ENCODE measurements around the gene LGALS7B. TPM values are rescaled to one million over a fixed set of nuclear protein-coding genes. Genes with fewer than 3 reads are reported as not detected.
A peak's percentile ranks its signal among the peaks of the same experiment; 100 is the strongest.
"Not testable (repeated sequence)": the region's sequence is repeated elsewhere in the genome, so short reads cannot be mapped to it uniquely, and the experiment has no call there.

Gene LGALS7B
- total RNA-seq, 1 donor from 2014 or later = not detected

DNA sequence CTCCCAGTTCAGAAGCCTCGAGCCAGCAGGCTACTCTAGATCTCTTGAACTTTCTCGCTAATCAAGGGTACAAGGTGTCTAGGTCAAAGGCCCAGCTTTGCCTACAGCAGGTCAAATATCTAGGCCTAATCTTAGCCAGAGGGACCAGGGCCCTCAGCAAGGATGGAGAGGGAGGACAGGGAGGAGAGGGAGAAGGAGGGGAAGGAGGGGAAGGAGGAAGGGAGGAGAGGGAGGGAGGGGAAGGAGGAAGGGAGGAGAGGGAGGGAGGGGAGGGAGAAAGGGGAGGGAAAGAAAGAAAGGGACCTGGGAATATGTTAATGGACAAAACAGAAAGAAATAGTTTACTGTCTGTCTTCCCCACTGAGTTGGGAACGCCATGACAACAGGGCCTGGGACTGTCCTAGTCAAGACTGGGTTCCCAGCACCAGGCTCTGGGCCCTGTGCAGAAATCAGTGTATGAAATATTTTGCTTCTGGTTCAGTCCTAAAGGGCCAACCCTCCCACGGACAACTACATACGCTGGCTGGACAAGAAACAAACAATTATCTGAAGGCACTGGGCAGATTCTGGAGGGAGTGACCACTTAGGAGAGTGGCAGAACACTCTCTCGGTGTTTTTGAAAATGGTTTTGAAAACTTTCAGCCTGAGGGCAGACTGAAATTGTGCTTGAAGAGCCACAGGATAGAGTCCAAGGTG, 38.0 kb downstream of the LGALS7B start:
- H3K4me1 Mint-ChIP-seq = peaks cover 28% of the 10 kb centered on the region
- no peak for DNase-seq (ENCODE audit: low spot score in 2 of 2, unreplicated experiment in 2 of 2)
- H3K27ac Mint-ChIP-seq = no peak overlapping the region
- TF ChIP-seq, protein P1, sequence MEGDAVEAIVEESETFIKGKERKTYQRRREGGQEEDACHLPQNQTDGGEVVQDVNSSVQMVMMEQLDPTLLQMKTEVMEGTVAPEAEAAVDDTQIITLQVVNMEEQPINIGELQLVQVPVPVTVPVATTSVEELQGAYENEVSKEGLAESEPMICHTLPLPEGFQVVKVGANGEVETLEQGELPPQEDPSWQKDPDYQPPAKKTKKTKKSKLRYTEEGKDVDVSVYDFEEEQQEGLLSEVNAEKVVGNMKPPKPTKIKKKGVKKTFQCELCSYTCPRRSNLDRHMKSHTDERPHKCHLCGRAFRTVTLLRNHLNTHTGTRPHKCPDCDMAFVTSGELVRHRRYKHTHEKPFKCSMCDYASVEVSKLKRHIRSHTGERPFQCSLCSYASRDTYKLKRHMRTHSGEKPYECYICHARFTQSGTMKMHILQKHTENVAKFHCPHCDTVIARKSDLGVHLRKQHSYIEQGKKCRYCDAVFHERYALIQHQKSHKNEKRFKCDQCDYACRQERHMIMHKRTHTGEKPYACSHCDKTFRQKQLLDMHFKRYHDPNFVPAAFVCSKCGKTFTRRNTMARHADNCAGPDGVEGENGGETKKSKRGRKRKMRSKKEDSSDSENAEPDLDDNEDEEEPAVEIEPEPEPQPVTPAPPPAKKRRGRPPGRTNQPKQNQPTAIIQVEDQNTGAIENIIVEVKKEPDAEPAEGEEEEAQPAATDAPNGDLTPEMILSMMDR (IDR thresholded peaks at IDR 0.05; ENCODE audit: unreplicated experiment) = no peak
- H3K27me3 Mint-ChIP-seq (ENCODE audit: low read depth) = no peaks in the 10 kb centered on the region
- no peaks in the 10 kb centered on the region for H3K9me3 Mint-ChIP-seq
- peaks cover 35% of the 10 kb centered on the region for H3K36me3 Mint-ChIP-seq
- no peak overlapping the region for H3K4me3 Mint-ChIP-seq

DNA sequence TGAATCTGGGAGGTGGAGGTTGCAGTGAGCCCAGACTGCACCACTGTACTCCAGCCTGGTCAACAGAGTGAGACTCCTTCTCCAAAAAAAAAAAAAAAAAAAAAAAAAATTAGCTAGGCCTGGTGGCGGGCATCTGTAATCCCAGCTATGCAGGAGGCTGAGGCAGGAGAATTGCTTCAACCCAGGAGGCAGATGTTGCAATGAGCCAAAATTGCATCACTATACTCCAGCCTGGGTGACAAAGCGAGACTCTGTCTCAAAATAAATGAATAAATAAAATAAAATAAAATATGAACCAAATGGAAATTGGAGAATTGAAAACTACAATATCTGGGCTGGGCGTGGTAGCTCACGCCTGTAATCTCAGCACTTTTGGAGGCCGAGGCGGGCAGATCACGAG, 40.2 kb downstream of the LGALS7B start:
- H3K4me3 Mint-ChIP-seq = not testable (repeated sequence)

DNA sequence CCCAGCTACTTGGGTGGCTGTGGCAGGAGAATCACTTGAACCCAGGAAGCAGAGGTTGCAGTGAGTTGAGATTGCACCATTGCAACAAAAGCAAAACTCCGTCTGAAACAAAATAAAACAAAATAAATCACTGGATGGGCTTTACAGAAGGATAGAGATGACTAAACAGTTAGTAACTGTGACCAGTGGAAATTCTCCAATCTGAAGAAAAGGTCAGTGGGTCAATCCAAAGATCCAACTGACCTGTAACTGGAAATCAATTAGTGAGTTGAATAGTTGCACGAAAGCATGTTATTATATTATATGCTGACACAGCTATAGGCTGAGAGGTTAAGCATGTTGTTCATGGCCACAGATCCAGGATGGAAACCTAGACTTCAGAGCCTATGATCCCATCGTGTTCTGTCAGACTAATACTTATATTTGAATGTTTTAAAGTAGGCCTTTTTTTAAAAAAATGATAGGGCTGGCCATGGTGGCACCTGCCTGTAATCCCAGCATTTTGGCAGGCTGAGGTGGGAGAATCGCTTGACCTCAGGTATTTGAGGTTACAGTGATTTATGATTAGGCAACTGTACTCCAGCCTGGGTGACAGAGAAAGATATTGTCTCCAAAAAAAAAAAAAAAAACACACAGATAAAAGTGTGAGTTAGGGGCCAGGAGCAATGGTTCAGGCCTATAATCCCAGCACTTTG, 41.2 kb downstream of the LGALS7B start:
- Mint-ChIP-seq H3K4me3 (peak overlapping the region; percentile 73), H3K27me3 (ENCODE audit: low read depth) (no peaks in the 10 kb centered on the region), H3K27ac (peak overlapping the region; percentile 97), H3K9me3 (no peaks in the 10 kb centered on the region), H3K36me3 (peaks cover 18% of the 10 kb centered on the region), H3K4me1 (peaks cover 19% of the 10 kb centered on the region)
- no peak for DNase-seq (ENCODE audit: low spot score in 2 of 2, unreplicated experiment in 2 of 2)
- TF ChIP-seq, protein P1 (IDR thresholded peaks at IDR 0.05; ENCODE audit: unreplicated experiment) = no peak

More for the DNA sequence above, 40.2 kb downstream of the LGALS7B start:
- H3K9me3 Mint-ChIP-seq; H3K27me3 Mint-ChIP-seq (ENCODE audit: low read depth); H3K27ac Mint-ChIP-seq; DNase-seq (ENCODE audit: low spot score in 2 of 2, unreplicated experiment in 2 of 2): not testable (repeated sequence)
- peaks cover 25% of the 10 kb centered on the region for H3K4me1 Mint-ChIP-seq
- H3K36me3 Mint-ChIP-seq = peaks cover 18% of the 10 kb centered on the region

DNA sequence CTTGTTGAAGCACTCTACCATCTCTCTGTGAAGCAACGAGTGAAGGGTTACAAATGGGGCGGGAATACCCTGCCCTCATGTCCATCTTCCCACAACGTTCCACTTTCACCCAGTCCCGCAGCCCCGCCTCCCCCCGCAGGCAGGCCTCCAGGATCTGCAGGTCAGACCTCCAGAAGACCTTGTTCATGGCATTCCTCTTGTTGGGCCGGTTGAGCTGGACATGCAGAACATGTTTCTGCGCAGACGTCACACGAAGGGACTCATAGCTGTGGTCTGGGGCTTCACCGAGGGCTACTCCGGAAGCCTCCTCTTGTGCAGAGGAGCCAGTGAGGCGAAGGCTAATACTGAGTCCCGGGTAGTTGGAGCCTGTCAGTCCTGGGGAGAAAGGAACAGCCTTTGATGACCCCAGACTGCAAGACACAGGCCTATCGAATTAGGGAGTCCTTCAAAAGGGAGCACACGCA, 42.2 kb downstream of the LGALS7B start:
- Mint-ChIP-seq H3K36me3 (peaks cover 18% of the 10 kb centered on the region), H3K27ac (peak overlapping the region; percentile 97), H3K27me3 (ENCODE audit: low read depth) (no peaks in the 10 kb centered on the region), H3K4me1 (peaks cover 19% of the 10 kb centered on the region), H3K4me3 (peak overlapping the region; percentile 73), H3K9me3 (no peaks in the 10 kb centered on the region)
- TF ChIP-seq, protein P1 (IDR thresholded peaks at IDR 0.05; ENCODE audit: unreplicated experiment) = no peak
- DNase-seq (ENCODE audit: low spot score in 2 of 2, unreplicated experiment in 2 of 2) = peak in 1 of 2 experiments; percentile 58

DNA sequence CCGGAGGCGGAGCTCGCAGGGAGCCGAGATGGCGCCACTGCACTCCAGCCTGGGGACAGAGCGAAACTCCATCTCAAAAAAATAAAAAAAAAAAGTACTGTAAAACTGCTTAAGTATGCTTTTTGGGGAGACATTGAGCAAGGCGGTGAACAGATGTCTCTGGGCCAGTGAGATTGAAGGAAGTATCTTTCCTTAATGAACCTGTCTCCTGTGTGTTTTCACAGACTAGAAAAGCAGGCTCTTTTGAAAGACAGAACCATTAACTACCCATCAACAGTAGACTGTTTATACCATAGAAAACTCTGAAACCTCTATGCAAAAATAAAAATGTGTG, 44.1 kb downstream of the LGALS7B start:
- DNase-seq (ENCODE audit: low spot score in 2 of 2, unreplicated experiment in 2 of 2) = no peak
- Mint-ChIP-seq H3K27ac (peak overlapping the region; percentile 97), H3K27me3 (ENCODE audit: low read depth) (no peaks in the 10 kb centered on the region), H3K9me3 (no peaks in the 10 kb centered on the region), H3K36me3 (peaks cover 13% of the 10 kb centered on the region), H3K4me1 (peaks cover 28% of the 10 kb centered on the region), H3K4me3 (no peak overlapping the region)
- TF ChIP-seq, protein P1 (IDR thresholded peaks at IDR 0.05; ENCODE audit: unreplicated experiment) = no peak

DNA sequence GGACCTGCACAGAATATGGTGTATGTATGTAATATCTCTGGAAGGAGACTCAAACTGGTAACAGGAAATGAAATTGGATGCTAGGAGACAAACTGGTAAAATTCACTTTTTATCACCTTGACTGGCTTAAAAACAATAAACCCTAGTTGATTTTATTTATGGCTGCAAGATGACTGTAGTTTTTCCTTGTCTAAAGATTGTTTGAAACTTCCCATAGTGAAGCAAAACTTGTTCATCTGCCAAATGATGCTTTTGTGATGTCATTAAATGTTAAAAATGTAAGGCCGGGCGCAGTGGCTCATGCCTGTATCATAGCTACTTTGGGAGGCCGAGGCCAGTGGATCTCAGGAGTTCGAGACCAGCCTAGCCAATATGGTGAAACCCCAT, 45.1 kb downstream of the LGALS7B start:
- Mint-ChIP-seq H3K4me3 (no peak overlapping the region), H3K36me3 (peaks cover 15% of the 10 kb centered on the region), H3K27ac (peak overlapping the region; percentile 47), H3K9me3 (no peaks in the 10 kb centered on the region), H3K27me3 (ENCODE audit: low read depth) (no peaks in the 10 kb centered on the region), H3K4me1 (peaks cover 35% of the 10 kb centered on the region)
- TF ChIP-seq, protein P1 (IDR thresholded peaks at IDR 0.05; ENCODE audit: unreplicated experiment) = no peak
- no peak for DNase-seq (ENCODE audit: low spot score in 2 of 2, unreplicated experiment in 2 of 2)
